ENCODE results near the gene MLNR. TPM values are rescaled to one million over a fixed set of nuclear protein-coding genes. Genes with fewer than 3 reads are reported as not detected.

Gene MLNR
- polyA plus RNA-seq, 1 of the 3 experiments (the other 2 are of a cell fraction) = not detected

DNA sequence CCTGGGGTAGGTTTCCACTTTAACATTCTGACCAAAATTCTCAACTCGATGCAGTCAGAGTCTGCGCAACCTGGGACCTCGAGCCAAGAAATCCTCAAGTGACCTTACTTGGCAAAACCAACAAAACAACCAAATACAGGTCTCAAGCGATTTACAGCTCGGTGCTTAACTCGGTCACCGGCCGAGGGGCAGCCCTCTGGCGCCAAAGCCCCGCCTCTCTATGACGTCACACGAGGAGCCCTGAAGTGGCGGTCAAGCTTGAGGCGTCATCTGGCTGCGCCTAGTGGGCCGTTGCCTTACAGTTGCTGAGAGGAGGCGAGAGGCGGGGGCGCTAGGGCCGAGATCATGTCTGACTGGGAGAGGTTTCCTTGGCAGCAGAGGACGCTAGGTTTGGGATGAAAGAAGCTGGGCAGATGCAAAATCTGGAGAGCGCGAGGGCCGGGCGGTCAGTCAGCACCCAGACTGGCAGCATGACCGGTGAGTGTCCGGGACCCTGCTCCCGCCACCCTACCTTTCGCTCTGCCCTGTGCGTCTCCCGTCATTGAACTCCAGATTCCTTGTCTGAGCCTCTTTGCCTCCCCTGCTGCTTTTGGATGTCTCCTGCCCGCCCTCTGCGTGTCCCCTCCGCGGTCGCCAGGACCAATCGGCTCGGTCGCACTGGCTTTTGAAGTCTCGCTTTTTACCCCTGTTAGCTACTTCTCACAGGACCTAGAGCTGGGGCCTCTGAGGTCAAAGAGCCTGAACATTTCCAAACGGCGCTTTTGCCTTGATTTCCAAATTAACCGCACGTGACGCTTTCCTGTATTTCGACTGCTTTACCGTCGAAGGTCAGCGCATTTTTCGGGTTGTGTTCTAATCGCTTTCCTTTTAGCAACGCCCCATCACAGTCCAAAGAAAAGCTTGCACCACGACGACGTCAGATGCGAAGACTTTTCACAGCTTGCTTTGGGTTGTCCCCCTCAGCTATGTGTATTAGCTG is 27.8 kb downstream of the MLNR start, which contains the start of gene CDADC1:
Gene CDADC1, plus strand, starts transcription at position 283 of the 979 bp plus-strand sequence. Its CDS starts 113 bp downstream, at position 396.
- Histone ChIP-seq H3K9me3 (no peaks in the 10 kb centered on the region), H3K27me3 (ENCODE audit: insufficient read depth) (no peaks in the 10 kb centered on the region), H3K9ac (peak within 1 kb of the TSS; percentile 83), H4K20me1 (ENCODE audit: insufficient read depth) (no peaks in the 10 kb centered on the region), H3F3A (replicated peaks; ENCODE audit: insufficient read depth) (peaks cover 8% of the 10 kb centered on the region), H3K79me2 (ENCODE audit: insufficient read depth) (peaks cover 16% of the 10 kb centered on the region; the same call in 1 of the 2 replicates), H3K4me1 (ENCODE audit: control insufficient read depth in 1 of 2, insufficient read depth in 2 of 2, low read depth in 1 of 2, low read length in 1 of 2) (peaks cover 0 to 4% of the 10 kb centered on the region in 2 experiments; a peak in 2 of 4 replicates), H3K4me2 (peak within 1 kb of the TSS; percentile 88), H2AFZ (ENCODE audit: low read depth) (peak within 1 kb of the TSS; percentile 98), H3K9me2 (no peaks in the 10 kb centered on the region), H3K36me3 (replicated peaks in 1 of 2; ENCODE audit: control insufficient read depth in 1 of 2, insufficient read depth in 2 of 2, low read length in 1 of 2) (peaks cover 12 to 18% of the 10 kb centered on the region in 2 experiments), H3K27ac (ENCODE audit: low read depth in 2 of 2, low read length in 1 of 2) (peak within 1 kb of the TSS; percentile 67 to 71), H3K4me3 (ENCODE audit: low read depth in 2 of 2, low read length in 1 of 2) (peak within 1 kb of the TSS; percentile 71 to 75)
- ChIA-PET CTCF (interaction anchor here (0.8 to 2.8 kb wide), 6 partner anchors 10 to 359 kb away, joined by 3 to 18 read pairs (median 4); no protein-coding TSS in a partner anchor), POLR2A (interaction anchor here (1.7 kb wide), 1 partner anchor 196 kb away, joined by 14 read pairs; the partner anchor contains the start of genes CAB39L and SETDB2)
- peak; percentile 88 for DNase-seq
- WGBS (ENCODE audit: low lambda C conversion rate) = under 1% methylated on average over 47 of the region's 56 CpGs
- TF ChIP-seq GATA2 (CRISPR knock-in tag; IDR thresholded peaks at IDR 0.05) (no peak), NFIC (IDR thresholded peaks at IDR 0.05; ENCODE audit: borderline replicate concordance) (no peak), TCF12 (IDR thresholded peaks at IDR 0.05) (no peak), RAD21 (IDR thresholded peaks at IDR 0.05; ENCODE audit: low read length) (no peak), NRF1 (IDR thresholded peaks at IDR 0.05; ENCODE audit: low read depth, low read length) (no peak), RXRA (IDR thresholded peaks at IDR 0.05; ENCODE audit: borderline replicate concordance, low read depth) (no peak), GABPA (IDR thresholded peaks at IDR 0.05; ENCODE audit: low read depth) (no peak), EP300 (IDR thresholded peaks at IDR 0.05; ENCODE audit: borderline replicate concordance in 1 of 2, low read depth in 1 of 2, low read length in 1 of 2) (no peak), YY1 (IDR thresholded peaks at IDR 0.05; ENCODE audit: low read depth) (no peak), TEAD4 (IDR thresholded peaks at IDR 0.05; ENCODE audit: borderline replicate concordance, insufficient read depth) (no peak), ELF1 (IDR thresholded peaks at IDR 0.05) (no peak), POLR2AphosphoS5 (IDR thresholded peaks at IDR 0.05; ENCODE audit: low read depth, low read length) (peak; percentile 78), FOXM1 (IDR thresholded peaks at IDR 0.05; ENCODE audit: low read depth) (no peak), CHD2 (IDR thresholded peaks at IDR 0.05; ENCODE audit: low read length, partially characterized antibody) (peak; percentile 48), FOXJ3 (CRISPR knock-in tag; IDR thresholded peaks at IDR 0.05) (no peak), TAF1 (IDR thresholded peaks at IDR 0.05; ENCODE audit: borderline replicate concordance, low read depth, low read length) (peak; percentile 76), RFX5 (IDR thresholded peaks at IDR 0.05; ENCODE audit: low read length) (0 out of 2 replicates have a peak, but pooled peaks have one; percentile 26), SMC3 (IDR thresholded peaks at IDR 0.05; ENCODE audit: low read depth, low read length) (no peak), EZH2phosphoT487 (IDR thresholded peaks at IDR 0.05; ENCODE audit: borderline replicate concordance, low read depth) (no peak), JUND (IDR thresholded peaks at IDR 0.05) (no peak), SIN3A (IDR thresholded peaks at IDR 0.05; ENCODE audit: borderline replicate concordance, low read depth, low read length) (peak; percentile 49; the same call in 1 of the 2 replicates), MXI1 (IDR thresholded peaks at IDR 0.05; ENCODE audit: low read depth, low read length) (peak; percentile 90)
- TF ChIP-seq, protein P1, sequence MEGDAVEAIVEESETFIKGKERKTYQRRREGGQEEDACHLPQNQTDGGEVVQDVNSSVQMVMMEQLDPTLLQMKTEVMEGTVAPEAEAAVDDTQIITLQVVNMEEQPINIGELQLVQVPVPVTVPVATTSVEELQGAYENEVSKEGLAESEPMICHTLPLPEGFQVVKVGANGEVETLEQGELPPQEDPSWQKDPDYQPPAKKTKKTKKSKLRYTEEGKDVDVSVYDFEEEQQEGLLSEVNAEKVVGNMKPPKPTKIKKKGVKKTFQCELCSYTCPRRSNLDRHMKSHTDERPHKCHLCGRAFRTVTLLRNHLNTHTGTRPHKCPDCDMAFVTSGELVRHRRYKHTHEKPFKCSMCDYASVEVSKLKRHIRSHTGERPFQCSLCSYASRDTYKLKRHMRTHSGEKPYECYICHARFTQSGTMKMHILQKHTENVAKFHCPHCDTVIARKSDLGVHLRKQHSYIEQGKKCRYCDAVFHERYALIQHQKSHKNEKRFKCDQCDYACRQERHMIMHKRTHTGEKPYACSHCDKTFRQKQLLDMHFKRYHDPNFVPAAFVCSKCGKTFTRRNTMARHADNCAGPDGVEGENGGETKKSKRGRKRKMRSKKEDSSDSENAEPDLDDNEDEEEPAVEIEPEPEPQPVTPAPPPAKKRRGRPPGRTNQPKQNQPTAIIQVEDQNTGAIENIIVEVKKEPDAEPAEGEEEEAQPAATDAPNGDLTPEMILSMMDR (IDR thresholded peaks at IDR 0.05) = no peak
- TF ChIP-seq, protein P2, sequence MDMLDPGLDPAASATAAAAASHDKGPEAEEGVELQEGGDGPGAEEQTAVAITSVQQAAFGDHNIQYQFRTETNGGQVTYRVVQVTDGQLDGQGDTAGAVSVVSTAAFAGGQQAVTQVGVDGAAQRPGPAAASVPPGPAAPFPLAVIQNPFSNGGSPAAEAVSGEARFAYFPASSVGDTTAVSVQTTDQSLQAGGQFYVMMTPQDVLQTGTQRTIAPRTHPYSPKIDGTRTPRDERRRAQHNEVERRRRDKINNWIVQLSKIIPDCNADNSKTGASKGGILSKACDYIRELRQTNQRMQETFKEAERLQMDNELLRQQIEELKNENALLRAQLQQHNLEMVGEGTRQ (IDR thresholded peaks at IDR 0.05; ENCODE audit: borderline replicate concordance, low read depth, low read length) = no peak
- TF ChIP-seq, protein P3, sequence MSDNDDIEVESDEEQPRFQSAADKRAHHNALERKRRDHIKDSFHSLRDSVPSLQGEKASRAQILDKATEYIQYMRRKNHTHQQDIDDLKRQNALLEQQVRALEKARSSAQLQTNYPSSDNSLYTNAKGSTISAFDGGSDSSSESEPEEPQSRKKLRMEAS (IDR thresholded peaks at IDR 0.05; ENCODE audit: low read depth) = peak; percentile 52; the same call in 1 of the 2 replicates
- TF ChIP-seq, protein P4, sequence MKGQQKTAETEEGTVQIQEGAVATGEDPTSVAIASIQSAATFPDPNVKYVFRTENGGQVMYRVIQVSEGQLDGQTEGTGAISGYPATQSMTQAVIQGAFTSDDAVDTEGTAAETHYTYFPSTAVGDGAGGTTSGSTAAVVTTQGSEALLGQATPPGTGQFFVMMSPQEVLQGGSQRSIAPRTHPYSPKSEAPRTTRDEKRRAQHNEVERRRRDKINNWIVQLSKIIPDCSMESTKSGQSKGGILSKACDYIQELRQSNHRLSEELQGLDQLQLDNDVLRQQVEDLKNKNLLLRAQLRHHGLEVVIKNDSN (IDR thresholded peaks at IDR 0.05; ENCODE audit: borderline replicate concordance, low read depth) = no peak
- TF ChIP-seq, protein P5, sequence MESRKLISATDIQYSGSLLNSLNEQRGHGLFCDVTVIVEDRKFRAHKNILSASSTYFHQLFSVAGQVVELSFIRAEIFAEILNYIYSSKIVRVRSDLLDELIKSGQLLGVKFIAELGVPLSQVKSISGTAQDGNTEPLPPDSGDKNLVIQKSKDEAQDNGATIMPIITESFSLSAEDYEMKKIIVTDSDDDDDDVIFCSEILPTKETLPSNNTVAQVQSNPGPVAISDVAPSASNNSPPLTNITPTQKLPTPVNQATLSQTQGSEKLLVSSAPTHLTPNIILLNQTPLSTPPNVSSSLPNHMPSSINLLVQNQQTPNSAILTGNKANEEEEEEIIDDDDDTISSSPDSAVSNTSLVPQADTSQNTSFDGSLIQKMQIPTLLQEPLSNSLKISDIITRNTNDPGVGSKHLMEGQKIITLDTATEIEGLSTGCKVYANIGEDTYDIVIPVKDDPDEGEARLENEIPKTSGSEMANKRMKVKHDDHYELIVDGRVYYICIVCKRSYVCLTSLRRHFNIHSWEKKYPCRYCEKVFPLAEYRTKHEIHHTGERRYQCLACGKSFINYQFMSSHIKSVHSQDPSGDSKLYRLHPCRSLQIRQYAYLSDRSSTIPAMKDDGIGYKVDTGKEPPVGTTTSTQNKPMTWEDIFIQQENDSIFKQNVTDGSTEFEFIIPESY (IDR thresholded peaks at IDR 0.05; ENCODE audit: borderline replicate concordance, low read depth) = no peak
